Calu3 (cell line): Measurements from ENCODE around the gene HLA-B. TPM values are rescaled to one million over a fixed set of nuclear protein-coding genes. Genes with fewer than 3 reads are reported as not detected.

Experiments used
- BruUV-seq: library from RNA; stranded (reverse); fragments of 400-500 nt; replicated peaks from 2 replicates; lab custom pipeline; 2021; lab: Mats Ljungman, UMichigan
- CTCF ChIA-PET: fragments of 300-600 bp; sonication (Branson Sonifier 250); formaldehyde crosslinking; loops from one replicate; lab custom pipeline; 2022; ENCODE audit warnings: antibody characterized with exemption; lab: Charles Lee
- DNase-seq: peaks from one replicate; pipeline ENCODE4 v3.0.0; 2022
- H3K27ac Mint-ChIP-seq: one replicate; pipeline ENCODE4 v1.8.0; 2022; ENCODE audit warnings: mixed read lengths; ENCODE audit not compliant: unreplicated experiment
- H3K27me3 Mint-ChIP-seq: one replicate; pipeline ENCODE4 v1.8.0; 2022; ENCODE audit warnings: mixed read lengths; ENCODE audit not compliant: unreplicated experiment
- H3K36me3 Mint-ChIP-seq: one replicate; pipeline ENCODE4 v1.8.0; 2022; ENCODE audit warnings: mild to moderate bottlenecking, moderate library complexity, mixed read lengths; ENCODE audit not compliant: insufficient read depth, unreplicated experiment
- H3K4me1 Mint-ChIP-seq: one replicate; pipeline ENCODE4 v1.8.0; 2022; ENCODE audit warnings: mild to moderate bottlenecking, low read depth, mixed read lengths; ENCODE audit not compliant: unreplicated experiment
- H3K4me3 Mint-ChIP-seq: one replicate; pipeline ENCODE4 v1.8.0; 2022; ENCODE audit warnings: mild to moderate bottlenecking, low read depth, moderate library complexity, mixed read lengths; ENCODE audit not compliant: unreplicated experiment
- H3K9me3 Mint-ChIP-seq: one replicate; pipeline ENCODE4 v1.8.0; 2022; ENCODE audit warnings: low read depth, mixed read lengths; ENCODE audit not compliant: unreplicated experiment
- intact Hi-C: fragments of 100-400 bp; cut with micrococcal nuclease; formaldehyde crosslinking; loops from one replicate; pipeline ENCODE4 v1.10.0; 2022; ENCODE audit not compliant: unreplicated experiment
- total RNA-seq: library from RNA; stranded (reverse); gene quantifications from 2 replicates; pipeline ENCODE4 v1.2.3, GENCODE V29; 2022
- TF ChIP-seq, protein P1 (sequence below): fragments of 200-600 bp; IDR thresholded peaks from one replicate; pipeline ENCODE4 v1.8.0; 2022; ENCODE audit warnings: antibody characterized with exemption; ENCODE audit not compliant: unreplicated experiment

HLA-B gene
- total RNA-seq, 1 experiment from 2014 or later: 1,078 TPM

DNA sequence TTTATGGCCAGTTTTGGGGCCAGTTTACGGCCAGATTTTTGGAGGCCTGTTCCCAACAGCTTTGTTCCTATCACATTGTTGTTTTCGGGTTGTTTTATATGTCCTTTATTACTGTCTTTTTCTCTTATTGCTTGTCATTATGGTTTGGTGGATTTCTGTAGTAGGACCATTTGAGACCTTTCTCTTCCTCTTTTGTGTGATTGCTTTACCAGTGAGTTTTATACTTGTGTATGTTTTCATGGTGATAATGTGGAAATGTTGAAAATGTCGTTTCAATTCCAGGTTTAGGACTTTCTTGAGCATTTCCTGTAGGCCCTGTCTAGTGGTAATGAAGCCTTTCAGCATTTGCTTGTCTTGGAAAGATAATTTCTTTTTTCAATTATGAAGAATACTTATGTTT, 17.8 kb downstream of the HLA-B start:
- H3K4me1 Mint-ChIP-seq: no peaks in the 10 kb centered on the region
- H3K27ac Mint-ChIP-seq: no peak overlapping the region
- intact Hi-C loops: no loop called here
- peaks cover 29% of the 10 kb centered on the region for H3K9me3 Mint-ChIP-seq
- H3K27me3 Mint-ChIP-seq: peaks cover 58% of the 10 kb centered on the region
- H3K4me3 Mint-ChIP-seq: no peak overlapping the region
- DNase-seq: no peak
- BruUV-seq: no TSS peak
- TF ChIP-seq, protein P1, sequence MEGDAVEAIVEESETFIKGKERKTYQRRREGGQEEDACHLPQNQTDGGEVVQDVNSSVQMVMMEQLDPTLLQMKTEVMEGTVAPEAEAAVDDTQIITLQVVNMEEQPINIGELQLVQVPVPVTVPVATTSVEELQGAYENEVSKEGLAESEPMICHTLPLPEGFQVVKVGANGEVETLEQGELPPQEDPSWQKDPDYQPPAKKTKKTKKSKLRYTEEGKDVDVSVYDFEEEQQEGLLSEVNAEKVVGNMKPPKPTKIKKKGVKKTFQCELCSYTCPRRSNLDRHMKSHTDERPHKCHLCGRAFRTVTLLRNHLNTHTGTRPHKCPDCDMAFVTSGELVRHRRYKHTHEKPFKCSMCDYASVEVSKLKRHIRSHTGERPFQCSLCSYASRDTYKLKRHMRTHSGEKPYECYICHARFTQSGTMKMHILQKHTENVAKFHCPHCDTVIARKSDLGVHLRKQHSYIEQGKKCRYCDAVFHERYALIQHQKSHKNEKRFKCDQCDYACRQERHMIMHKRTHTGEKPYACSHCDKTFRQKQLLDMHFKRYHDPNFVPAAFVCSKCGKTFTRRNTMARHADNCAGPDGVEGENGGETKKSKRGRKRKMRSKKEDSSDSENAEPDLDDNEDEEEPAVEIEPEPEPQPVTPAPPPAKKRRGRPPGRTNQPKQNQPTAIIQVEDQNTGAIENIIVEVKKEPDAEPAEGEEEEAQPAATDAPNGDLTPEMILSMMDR: no peak
- H3K36me3 Mint-ChIP-seq: no peaks in the 10 kb centered on the region
- CTCF ChIA-PET: interaction anchor here (0.7 kb wide), 1 partner anchor 62 kb away, joined by 4 read pairs; no protein-coding TSS in a partner anchor

DNA sequence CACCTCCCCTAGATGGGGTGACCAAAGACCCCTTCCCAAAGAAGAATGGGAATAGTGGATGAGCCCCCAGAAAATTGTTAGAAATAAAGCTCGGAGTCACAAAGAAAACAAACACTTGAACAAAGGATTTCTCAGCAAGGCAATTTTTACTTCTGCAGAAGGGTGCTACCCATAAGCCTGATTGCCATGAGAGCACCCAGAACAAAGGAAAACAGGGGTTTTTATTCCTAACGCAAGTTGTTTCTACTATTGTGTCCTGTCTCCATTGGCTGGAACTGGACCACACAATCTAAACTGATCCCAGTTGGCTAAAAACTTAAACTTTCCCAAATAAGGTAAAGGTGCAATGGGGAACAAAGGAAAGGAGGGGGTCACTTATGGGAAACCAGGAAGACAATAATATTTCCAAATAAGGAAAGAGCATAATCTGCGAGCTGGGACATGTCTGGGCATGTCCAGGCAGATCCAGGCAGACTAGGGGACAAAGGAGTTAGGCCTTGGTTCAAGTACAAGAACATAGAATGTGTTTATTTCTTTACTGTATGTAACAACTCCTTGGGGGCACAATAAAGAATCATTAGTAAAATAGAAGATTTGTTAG, 20.0 kb downstream of the HLA-B start:
- H3K36me3 Mint-ChIP-seq: no peaks in the 10 kb centered on the region
- H3K27me3 Mint-ChIP-seq: peaks cover 71% of the 10 kb centered on the region
- peaks cover 29% of the 10 kb centered on the region for H3K9me3 Mint-ChIP-seq
- H3K4me3 Mint-ChIP-seq: no peak overlapping the region
- CTCF ChIA-PET: no interaction called here
- DNase-seq: no peak
- no peak overlapping the region for H3K27ac Mint-ChIP-seq
- H3K4me1 Mint-ChIP-seq: no peaks in the 10 kb centered on the region
- TF ChIP-seq, protein P1: no peak
- intact Hi-C loops: no loop called here
- no TSS peak for BruUV-seq

GRCh38 chr6:31332637-31333602, 24.1 kb downstream of the HLA-B start:
- DNase-seq: no peak
- Mint-ChIP-seq H3K27ac (no peak overlapping the region), H3K4me1 (no peaks in the 10 kb centered on the region), H3K9me3 (peaks cover 26% of the 10 kb centered on the region), H3K27me3 (peaks cover 92% of the 10 kb centered on the region), H3K36me3 (no peaks in the 10 kb centered on the region), H3K4me3 (no peak overlapping the region)
- TF ChIP-seq, protein P1: no peak
- no TSS peak for BruUV-seq
- intact Hi-C loops: no loop called here
- CTCF ChIA-PET: no interaction called here

- Mint-ChIP-seq H3K4me1 (no peaks in the 10 kb centered on the region), H3K4me3 (no peak overlapping the region), H3K27me3 (peaks cover 93% of the 10 kb centered on the region), H3K9me3 (peaks cover 9% of the 10 kb centered on the region), H3K27ac (no peak overlapping the region), H3K36me3 (no peaks in the 10 kb centered on the region)
- CTCF ChIA-PET: no interaction called here
- no TSS peak for BruUV-seq
- intact Hi-C loops: no loop called here
- DNase-seq: no peak
- TF ChIP-seq, protein P1: no peak
Measured at GRCh38 chr6:31328355-31328960, 28.5 kb downstream of the HLA-B start.
